NCI-H460 (cell line): Measurements from ENCODE around the gene HS6ST1. TPM values are rescaled to one million over a fixed set of nuclear protein-coding genes. Genes with fewer than 3 reads are reported as not detected.
"Not testable (repeated sequence)": the region's sequence is repeated elsewhere in the genome, so short reads cannot be mapped to it uniquely, and the experiment has no call there.

Source experiments
- DNase-seq: peaks from one replicate; pipeline ENCODE4 v3.0.0-alpha.2; 2016; ENCODE audit warnings: low read depth; ENCODE audit errors: extremely low read depth
- total RNA-seq: library from RNA; depleted of rRNA; stranded (reverse); fragments of >200 nt; shearing (Covaris generic); gene quantifications from 2 replicates; pipeline ENCODE4 v1.2.3, GENCODE V29; 2014

The HS6ST1 gene
- total RNA-seq, 1 experiment from 2014 or later, result 15.6 TPM

DNA sequence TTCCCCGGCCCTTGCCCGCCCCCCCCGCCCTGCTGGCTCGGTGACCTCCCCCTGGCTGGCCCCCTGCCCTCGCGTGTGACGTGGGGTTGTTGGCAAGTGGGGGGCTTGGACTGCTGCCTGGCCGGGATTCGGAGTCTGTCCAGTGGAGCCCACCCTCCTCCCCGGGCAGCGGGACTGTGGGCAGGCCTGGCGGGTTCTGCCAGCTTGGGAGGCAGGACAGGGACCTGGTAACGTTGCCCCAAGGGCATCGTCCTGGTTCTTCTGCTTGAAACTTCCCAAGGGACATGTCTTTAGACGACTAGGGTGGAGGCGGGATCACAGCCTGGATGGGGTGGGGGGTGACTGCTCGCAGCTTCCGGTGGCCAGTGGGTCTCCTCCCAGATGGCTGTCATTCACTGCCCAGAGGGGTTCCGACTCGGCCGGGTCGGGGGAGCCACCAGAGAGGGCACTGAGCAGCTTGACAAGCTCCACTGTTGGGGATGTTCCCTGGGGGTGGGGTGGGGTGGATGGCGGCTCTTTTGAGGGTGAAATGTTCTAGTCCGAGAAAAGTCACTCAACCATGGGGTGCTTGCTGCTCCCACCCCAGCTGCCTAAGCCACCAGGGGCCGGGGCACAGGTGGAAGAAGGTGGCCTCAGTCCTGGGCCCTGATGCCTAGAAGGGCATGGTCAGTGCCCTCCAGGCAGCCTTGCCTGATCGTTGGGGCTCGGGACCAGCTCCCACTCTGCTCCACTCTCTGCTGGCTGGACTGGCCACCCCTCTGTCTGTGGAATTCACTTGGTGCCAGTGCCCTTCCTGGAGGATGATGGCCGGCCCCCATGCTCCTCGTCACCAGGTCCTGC lies 4.3 kb upstream of the HS6ST1 start:
- no peak for DNase-seq

- peak; percentile 74 for DNase-seq
Observed at GRCh38 chr2:128321784-128322714, 3.4 kb upstream of the HS6ST1 start.

GRCh38 chr2:128320906-128321771 lies 2.5 kb upstream of the HS6ST1 start:
- DNase-seq, result no peak

- no peak for DNase-seq
Observed at GRCh38 chr2:128320192-128320905, 1.7 kb upstream of the HS6ST1 start.

- no peak for DNase-seq
Observed at GRCh38 chr2:128319631-128320191, 1.0 kb upstream of the HS6ST1 start.

DNA sequence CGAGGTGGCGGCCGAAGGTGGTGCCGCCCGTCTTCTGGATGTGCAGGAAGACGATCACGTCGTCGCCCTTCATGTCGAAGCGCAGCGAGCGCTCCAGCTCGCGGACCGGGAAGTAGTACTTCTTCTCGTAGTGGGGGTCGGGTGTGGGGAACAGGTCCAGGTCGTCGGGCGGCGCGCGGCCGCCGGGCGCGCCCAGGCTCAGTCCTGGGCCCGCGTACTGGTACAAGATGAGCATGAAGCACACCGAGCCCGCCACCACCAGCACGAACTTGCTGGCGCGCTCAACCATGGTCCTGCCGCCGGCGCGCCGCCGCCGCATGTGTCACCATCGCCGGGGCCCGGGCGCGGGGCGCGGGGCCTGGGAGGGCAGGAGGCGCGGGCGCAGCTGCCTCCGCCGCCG lies 423 bp downstream of the HS6ST1 start:
- not testable (repeated sequence) for DNase-seq

DNA sequence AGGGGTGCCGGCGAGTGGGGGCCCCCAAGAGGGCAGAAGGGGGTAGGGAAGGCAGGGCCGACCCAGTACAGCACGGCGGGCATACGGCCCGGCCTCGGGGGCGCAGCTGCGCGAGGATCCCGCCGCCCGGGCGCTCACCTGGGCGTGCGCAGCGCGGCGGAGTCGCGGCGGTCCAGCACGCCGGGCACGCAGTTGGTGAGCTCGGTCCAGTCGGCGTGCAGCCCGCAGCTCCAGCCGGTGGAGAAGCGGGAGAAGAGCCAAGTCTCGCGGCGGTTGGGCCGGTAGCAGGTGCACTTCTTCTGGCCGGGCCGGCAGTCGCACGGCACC lies 806 bp downstream of the HS6ST1 start:
- DNase-seq, result not testable (repeated sequence)

GRCh38 chr2:128317181-128317898 lies 1.3 kb downstream of the HS6ST1 start:
- no peak for DNase-seq

GRCh38 chr2:128316777-128317180 lies 1.9 kb downstream of the HS6ST1 start:
- no peak for DNase-seq

DNA sequence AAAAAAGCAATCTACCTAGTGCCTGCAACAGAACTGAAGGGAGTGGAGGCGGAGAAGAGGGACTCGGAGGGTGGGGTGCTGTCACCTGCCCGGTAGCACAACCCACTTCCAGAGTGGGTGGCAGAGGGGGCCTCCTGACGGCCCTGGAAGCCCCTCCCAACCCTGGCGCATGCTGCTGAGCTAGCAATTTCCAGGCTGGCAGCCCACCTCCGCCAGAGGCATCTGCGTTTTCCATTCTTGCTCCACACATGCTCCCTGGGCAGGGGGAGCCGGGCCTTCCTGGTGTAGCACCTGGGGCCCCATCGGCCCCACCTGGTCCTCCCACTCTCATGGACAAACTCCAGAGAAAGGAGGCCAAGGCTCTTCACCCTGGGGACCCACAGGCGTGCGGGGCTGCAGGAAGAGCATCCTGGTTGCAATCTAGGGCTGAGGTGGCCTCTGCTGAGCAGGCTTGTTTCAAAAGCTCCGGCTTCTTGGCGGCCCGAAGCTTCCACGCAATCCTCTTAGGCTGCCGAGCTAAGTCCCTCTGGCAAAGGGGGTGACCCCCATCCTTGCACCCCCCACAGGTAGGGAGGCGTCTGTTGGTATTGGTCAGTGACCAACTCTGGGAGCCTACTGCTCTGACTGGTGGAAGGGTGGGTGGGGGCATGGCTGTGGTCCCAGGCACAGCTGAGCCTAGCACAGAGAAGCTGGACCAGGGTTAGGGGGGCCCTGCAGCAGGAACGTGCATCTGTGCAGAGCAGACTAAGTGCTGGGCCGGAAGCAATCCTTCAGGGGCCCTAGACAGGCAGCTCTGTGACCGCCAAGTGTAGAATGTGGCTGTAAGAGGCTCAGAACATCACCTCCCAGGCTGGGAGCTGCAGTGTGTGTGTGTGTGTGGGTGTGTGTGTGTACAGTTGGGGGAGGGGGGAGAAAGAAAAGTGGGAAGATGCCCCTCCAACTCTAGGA lies 2.6 kb downstream of the HS6ST1 start:
- DNase-seq, result no peak

DNA sequence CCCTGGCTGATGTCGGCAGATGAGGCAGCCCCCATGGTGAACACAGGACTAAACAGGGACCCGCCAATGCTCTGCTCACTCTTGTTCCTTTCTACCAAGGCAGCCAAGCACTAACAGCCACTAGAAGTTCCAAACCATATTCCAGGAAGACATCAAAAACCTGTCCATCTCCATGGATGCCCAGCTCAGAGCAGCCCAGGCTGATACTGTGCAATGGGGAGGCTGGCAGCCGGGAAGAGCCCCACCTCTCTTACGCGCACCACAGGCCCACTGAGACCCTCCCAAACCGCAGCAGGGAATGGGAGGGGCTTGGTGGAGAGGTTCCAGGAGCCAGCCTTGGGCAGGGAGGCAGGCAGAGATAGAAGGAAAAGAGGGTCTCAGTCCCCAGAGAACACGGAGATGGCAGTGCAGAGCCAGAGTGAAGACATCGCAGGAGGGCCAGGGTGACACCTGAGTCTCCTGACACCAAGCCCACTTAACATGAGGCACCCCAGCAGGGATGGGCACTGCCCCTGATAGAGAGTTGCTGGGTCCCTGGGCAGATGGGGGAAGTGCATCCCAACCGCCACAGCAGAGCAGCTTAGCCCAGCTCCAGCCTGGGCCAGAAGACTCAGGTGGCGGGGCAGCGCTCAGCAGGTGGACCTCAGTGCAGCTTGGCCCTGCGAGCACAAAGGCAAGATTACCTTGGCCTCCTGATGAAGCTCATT lies 3.4 kb downstream of the HS6ST1 start:
- no peak for DNase-seq

DNA sequence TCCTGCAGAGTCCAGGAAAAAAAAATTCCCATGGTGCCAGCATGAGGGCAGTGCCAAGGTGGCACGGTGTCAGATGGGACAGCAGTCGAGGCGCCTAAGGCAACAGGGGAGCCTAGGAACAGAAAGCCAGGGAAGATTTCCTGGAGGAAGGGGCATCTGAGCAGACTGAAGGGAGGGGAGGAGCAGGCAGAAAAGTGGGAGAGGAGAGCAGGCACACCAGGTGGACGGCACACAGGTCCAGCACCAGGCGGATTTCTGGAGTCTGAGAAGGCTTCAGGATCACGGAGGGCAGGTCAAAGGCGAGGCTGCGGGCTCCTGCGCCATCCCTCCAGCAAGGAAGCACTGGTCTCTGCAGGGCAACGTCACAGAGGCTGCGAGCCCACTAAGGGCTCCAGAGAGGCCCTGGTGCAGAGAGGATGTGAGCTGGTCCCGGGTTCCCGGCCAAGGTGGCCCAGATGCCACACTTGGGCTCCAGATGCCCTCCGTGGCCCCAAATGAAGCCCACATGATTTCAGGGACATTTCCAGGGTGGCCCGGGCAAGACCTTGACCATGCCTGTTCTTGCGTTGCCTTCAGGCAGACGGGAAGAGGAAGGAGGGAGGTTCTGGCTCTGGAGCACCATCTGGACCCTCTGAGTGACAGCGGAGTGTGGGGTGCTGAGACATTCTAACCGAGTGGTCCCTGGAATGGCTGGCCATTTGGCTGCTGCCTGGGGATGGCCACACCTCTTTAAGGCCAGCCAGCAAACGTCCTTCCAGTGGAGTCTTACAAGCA lies 4.1 kb downstream of the HS6ST1 start:
- no peak for DNase-seq

DNA sequence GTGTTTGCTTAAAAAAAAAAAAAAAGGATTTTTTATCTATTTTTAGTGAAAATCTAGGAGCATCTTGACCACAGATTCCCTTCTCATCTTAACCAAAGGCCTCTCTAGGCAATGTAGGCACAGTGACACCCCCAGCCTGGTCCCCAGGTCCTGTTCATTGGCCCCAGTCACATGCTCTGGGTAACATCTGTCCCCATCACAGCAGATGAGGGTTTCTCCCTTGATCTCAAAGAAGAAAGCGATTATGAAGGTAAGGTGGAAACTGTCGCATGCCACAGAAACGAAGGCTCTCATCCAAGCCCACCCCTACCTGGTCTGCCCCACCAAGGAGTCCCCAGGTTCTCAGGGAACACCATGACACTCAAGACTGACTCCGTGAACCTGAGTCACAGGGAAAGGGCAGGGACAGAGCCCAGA lies 4.7 kb downstream of the HS6ST1 start:
- no peak for DNase-seq

- DNase-seq, result no peak
Observed at GRCh38 chr2:128313091-128313836, 5.4 kb downstream of the HS6ST1 start.

DNA sequence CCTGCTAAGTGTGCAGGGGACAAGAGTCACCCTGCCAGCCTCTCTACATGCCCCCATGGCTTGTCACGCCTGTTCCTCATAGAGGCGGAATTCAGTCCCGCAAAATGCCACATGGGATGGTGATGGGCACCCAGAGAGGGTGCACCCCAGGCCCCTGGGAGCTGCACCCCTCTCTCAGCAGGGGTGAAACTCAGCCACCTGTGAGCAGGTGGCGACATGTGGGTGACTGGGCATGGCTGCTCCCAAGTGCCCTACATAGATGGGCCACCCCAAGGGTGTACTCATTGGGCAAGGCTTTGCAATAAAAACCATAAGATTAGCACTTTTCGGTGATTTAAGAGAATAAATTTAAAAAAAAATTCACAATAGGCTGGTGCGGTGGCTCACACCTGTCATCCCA lies 6.3 kb downstream of the HS6ST1 start:
- DNase-seq, result no peak
